GM18507 (cell line): ENCODE data around the gene IHH.

Experiments
- DNase-seq: peaks from one replicate; pipeline ENCODE4 v3.0.0; 2011; ENCODE audit warnings: low read depth; ENCODE audit not compliant: insufficient read length; ENCODE audit errors: extremely low spot score
- FAIRE-seq: peaks from 2 replicates; lab custom pipeline; 2011; peaks lifted over from hg19 to GRCh38; lab: Jason Lieb, UNC

Gene IHH

GRCh38 chr2:219024059-219024458 lies 36.7 kb downstream of the IHH start:
- no peak for FAIRE-seq
- DNase-seq = no peak

- FAIRE-seq (no peak), DNase-seq (no peak)
These were observed 37.6 kb downstream of the IHH start for GRCh38 chr2:219023045-219023605.

GRCh38 chr2:219022616-219023015 lies 38.1 kb downstream of the IHH start:
- FAIRE-seq (no peak), DNase-seq (no peak)

GRCh38 chr2:219022041-219022440 lies 38.7 kb downstream of the IHH start:
- no peak for FAIRE-seq
- DNase-seq = no peak

- DNase-seq = no peak
- no peak for FAIRE-seq
These were observed 39.1 kb downstream of the IHH start for GRCh38 chr2:219021591-219021990.

GRCh38 chr2:219020604-219021365 lies 39.9 kb downstream of the IHH start:
- no peak for FAIRE-seq

GRCh38 chr2:219019436-219019835 lies 41.3 kb downstream of the IHH start:
- no peak for DNase-seq
- no peak for FAIRE-seq

More at GRCh38 chr2:219020604-219021365, 39.9 kb downstream of the IHH start:
- no peak for DNase-seq

- DNase-seq (no peak), FAIRE-seq (no peak)
These were observed 42.0 kb downstream of the IHH start for GRCh38 chr2:219018726-219019125.

- DNase-seq (no peak), FAIRE-seq (no peak)
These were observed 42.4 kb downstream of the IHH start for GRCh38 chr2:219018286-219018685.

- DNase-seq (no peak), FAIRE-seq (no peak)
These were observed 43.4 kb downstream of the IHH start for GRCh38 chr2:219017201-219017931.

GRCh38 chr2:219016721-219017120 lies 44.0 kb downstream of the IHH start:
- DNase-seq (no peak), FAIRE-seq (no peak)

- DNase-seq = no peak
- no peak for FAIRE-seq
These were observed 49.8 kb downstream of the IHH start for GRCh38 chr2:219010873-219011272.

- DNase-seq (peak; percentile 35), FAIRE-seq (peak; percentile 68)
These were observed 50.5 kb downstream of the IHH start for GRCh38 chr2:219010162-219010756.

GRCh38 chr2:219009294-219009693 lies 51.4 kb downstream of the IHH start:
- no peak for DNase-seq
- FAIRE-seq = no peak
